NCI-H2107 treated with DMSO at 0.1 percent for 48 hours (cell line): ENCODE data around the gene COL9A3.

Experiments used
- DNase-seq: peaks from one replicate; lab custom pipeline; 2025; ENCODE audit not compliant: unreplicated experiment; lab: John Stamatoyannopoulos, UW

Gene COL9A3

DNA sequence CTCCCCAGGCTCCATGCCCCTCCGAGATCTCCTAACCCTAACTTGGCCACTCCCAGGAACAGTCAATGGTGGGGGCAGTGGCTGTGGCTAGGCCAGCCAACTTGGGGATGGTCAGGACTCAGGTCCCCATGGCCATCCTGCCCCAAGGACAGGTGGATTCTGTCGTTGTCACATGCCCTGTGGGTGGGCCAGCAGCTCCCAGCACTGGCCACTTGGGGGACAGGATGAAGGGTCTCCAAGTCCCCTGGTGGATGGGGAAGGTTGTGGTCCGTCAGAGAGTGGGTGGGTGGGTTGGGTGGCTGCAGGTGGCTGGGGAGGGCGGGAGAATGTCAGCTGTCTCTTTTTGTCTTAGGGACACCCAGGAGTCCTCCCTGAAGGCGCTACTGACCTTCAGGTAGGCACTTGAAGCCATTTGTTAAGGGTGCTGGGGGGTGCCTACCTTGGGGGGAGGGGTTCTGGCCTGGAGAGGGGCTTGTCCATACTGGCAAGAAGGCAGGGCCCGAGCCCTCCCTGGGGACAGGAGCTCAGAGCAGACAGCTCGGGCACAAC lies 5.5 kb downstream of the COL9A3 start:
- DNase-seq, result no peak

DNA sequence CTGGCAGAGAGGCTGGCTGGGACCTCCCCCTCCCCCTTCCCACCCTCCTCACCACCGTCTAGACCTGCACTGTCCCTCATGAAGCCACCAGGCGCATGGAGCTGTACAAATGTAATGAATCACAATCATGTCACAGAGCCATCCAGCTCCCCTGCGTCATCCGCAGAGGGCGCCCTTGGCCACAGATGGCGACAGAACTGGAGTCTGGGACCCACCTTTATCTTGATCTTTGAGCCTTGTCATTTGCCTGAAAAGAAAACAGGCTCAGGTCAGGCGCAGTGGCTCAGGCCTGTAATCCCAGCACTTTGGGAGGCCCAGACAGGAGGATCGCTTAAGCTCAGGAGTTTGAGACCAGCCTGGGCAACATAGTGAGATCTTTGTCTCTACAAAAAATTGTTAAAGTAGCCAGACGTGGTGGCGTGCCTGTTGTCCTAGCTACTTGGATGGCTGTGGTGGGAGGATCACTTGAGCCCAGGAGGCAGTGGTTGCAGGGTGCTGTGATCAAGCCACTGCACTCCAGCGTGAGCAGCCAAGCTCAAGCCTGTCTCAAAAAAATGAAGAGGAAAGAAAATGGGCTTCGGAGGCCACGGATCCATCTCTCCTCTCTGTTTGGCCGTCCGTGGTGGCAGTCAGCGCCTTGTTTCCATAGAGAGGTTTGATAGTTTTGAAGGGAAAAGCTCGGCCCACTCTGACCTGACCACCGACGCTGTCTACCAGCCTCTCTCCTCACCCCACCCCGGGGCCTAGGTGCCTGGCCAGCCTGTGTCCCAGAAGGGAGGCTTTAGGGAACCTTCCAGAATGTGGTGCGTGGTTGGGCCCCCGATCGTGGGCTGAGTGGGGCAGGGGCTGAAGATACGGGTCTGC lies 6.2 kb downstream of the COL9A3 start:
- DNase-seq, result peak; percentile 39

DNA sequence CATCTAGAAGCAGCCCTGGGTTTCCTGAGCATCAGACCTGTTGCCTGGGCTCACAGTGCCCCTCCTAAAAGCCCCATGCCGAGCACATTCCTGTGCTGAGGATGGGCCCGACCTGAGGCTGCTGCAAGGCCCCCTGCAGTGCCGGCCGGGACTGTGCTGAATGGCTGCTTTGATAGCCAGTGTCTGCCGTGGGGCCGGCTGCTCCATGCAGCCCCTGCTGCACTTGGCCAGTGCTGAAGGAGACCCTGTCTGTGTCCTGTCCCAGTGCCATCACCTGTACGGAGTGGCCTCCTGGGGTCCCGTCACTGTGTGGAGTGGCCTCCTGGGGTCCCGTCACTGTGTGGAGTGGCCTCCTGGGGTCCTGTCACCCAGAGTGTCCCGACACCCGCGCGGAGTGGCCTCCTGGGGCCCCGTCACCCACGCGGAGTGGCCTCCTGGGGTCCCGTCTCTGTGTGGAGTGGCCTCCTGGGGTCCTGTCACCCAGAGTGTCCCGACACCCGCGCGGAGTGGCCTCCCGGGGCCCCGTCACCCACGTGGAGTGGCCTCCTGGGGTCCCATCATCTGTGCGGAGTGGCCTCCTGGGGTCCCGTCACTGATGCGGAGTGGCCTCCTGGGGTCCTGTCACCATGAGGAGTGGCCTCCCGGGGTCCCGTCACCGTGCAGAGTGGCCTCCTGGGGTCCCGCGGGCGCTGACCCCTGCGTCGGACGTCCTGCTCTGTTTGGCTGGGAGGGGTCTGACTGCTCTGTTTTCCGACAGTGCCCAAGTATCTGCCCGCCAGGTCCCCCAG lies 7.0 kb downstream of the COL9A3 start:
- no peak for DNase-seq

DNA sequence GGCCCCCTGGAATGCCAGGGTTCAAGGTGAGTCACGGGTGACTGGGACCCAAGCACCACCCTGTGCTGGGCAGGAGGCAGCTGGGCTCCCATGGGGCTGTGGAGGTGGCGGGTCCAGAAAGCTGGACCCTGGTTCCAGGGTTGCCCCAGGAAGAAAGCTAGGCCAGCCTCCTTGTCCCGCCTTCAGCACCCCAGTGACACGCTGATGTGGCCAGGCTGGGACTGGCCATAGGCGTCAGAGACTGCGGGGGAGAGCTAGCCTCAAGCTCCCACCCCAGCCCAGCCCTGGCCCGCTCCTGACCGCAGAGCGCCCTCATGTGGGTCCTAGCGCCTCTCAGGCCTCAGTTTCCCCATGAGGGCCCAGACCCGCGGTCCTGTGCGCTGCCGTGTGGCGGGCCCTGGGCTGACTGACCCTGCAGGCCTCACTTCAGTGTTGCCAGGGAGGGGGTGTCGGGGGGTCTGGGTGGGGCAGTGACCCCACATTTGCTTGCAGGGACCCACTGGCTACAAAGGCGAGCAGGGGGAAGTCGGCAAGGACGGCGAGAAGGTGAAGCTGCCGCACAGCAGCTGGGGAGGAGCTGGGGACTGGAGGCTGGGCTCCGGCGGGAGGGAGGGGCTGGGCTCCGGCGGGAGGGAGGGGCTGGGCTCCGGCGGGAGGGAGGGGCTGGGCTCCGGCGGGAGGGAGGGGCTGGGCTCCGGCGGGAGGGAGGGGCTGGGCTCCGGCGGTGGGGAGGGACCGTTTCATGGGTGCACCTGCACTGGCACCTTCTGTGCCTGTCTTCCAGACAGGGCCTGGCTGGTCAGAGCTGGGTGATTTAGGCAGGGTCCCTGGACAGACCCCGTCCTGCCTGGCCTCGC lies 7.9 kb downstream of the COL9A3 start:
- no peak for DNase-seq

- no peak for DNase-seq
Observed at GRCh38 chr20:62825333-62825985, 8.6 kb downstream of the COL9A3 start.

- no peak for DNase-seq
Observed at GRCh38 chr20:62825986-62826645, 9.3 kb downstream of the COL9A3 start.

GRCh38 chr20:62826646-62827310 lies 9.9 kb downstream of the COL9A3 start:
- no peak for DNase-seq

GRCh38 chr20:62827311-62828038 lies 10.6 kb downstream of the COL9A3 start:
- DNase-seq, result no peak

- no peak for DNase-seq
Observed at GRCh38 chr20:62828051-62828450, 11.2 kb downstream of the COL9A3 start.

GRCh38 chr20:62828511-62829230 lies 11.8 kb downstream of the COL9A3 start:
- DNase-seq, result no peak

- no peak for DNase-seq
Observed at GRCh38 chr20:62829231-62830230, 12.7 kb downstream of the COL9A3 start.

DNA sequence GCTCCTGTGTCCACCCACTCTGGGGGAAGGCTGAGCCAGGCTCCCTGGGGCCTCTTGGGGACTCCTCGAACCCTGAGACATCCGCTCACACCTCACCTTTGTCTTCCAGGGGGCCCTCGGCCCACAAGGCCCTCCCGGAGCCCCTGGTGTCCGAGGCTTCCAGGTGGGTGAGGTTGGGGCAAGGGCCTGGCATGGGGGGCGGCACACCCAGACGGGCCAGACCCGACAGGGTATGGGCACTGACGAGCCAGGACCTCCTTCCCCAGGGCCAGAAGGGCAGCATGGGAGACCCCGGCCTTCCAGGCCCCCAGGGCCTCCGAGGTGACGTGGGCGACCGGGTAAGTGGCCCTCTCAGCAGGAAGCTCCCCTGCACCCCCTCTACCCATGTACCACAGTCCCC lies 13.4 kb downstream of the COL9A3 start:
- no peak for DNase-seq

- no peak for DNase-seq
Observed at GRCh38 chr20:62830821-62831220, 14.0 kb downstream of the COL9A3 start.

GRCh38 chr20:62831361-62831788 lies 14.5 kb downstream of the COL9A3 start:
- no peak for DNase-seq

DNA sequence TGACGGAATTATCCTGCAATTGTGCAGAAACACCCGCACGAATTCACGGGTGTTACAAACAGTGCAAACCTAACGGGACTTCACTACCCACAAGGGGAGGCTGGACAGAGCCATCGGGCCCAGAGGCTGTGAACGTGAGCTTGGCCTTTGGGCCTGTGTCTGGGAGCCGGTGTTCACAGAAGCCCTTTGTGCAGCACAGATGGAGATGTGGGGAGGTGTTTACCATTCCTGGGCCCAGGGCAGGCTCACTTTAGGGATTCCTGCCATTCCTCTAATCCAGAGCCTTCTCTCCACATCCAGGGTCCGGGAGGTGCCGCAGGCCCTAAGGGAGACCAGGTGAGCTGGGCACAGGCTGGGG lies 15.0 kb downstream of the COL9A3 start:
- no peak for DNase-seq

- peak; percentile 26 for DNase-seq
Observed at GRCh38 chr20:62832212-62832922, 15.5 kb downstream of the COL9A3 start.
